ENCODE results near the gene HECTD1.
"Not testable (repeated sequence)": the region's sequence is repeated elsewhere in the genome, so short reads cannot be mapped to it uniquely, and the experiment has no call there.

HECTD1 gene

DNA sequence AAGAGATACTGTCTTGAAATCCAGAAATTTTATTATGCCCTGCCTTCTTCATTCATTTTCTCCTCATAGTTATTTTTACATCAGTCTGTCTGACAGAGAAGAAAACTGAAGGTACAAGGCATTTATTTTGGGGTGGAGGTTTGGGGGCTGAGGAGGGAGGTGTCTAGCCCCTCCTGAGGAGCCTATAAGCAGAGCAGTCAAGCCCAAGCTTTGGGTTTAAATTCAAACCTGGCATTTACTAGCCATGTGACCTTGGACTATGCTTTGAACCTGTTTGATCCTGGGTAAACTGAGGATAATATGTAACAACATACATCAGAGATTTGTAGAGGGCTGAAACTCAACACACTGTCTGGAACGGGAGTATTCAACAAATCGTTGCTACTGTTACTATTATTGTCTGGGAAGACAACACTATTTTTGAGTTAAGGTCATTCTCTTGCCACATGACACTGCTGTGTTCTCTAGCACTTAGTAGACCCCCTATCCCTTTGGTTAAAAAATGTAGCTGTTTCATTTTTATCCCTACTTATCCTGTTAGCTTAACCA lies 115.4 kb downstream of the HECTD1 start:
- no peak for DNase-seq (ENCODE audit: low spot score)

- no peak for DNase-seq (ENCODE audit: low spot score)
Observed at GRCh38 chr14:31090883-31091764, 116.5 kb downstream of the HECTD1 start.

DNA sequence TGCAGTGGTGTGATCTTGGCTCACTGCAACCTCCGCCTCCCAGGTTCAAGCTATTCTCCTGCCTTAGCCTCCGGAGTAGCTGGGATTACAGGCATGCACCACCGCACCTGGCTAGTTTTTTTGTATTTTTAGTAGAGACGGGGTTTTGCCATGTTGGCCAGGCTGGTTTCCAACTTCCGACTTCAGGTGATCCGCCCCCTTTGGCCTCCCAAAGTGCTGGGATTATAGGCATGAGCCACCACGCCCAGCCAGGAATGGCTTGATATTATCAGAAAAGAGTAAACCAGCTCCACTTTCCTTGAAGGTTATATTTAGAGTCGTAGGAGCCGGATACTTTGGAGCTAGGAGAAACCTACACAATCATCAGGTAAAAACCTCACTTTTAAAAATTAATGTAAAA lies 121.1 kb downstream of the HECTD1 start:
- not testable (repeated sequence) for DNase-seq (ENCODE audit: low spot score)

GRCh38 chr14:31085027-31085426 lies 122.6 kb downstream of the HECTD1 start:
- DNase-seq (ENCODE audit: low spot score) = no peak

- peak; percentile 84 for DNase-seq (ENCODE audit: low spot score)
Observed at GRCh38 chr14:31084385-31084784, 123.2 kb downstream of the HECTD1 start.

DNA sequence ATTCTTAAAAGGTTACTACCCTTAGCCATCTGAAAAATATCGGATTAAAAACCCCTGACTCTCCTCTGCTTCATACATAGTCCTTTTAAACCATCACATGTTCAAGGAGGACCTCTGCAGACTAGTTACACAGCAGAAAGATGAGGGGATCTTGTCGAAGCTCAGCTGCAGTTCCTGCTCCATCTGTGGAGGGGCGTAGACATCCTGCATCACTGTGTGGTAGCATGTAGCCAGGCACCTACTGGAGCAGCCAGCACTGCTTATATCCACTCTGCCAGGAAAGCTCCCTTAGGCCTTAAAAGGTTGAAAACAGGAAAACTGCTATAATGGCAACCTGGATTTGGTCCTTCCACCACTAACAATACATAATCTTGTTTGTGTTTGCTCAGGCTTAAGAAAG lies 123.8 kb downstream of the HECTD1 start:
- peak; percentile 26 for DNase-seq (ENCODE audit: low spot score)

DNA sequence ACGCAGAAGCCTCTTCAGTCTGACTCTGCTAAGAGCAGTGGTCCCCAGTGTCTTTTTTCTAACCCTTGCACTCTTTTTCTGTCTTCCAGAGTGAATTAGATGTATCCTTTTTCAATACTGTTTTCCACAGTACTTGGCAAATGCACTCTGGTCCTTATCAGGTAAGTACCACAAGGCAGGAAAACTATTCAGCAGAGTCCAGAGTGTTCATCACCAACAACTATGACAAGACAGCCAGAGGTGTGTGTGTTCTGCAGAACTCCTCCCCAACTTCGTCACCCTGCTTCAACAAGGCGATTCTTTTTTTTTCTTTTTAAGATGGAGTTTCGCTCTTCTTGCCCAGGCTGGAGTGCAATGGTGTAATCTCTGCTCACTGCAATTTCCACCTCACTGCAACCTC lies 127.1 kb downstream of the HECTD1 start:
- no peak for DNase-seq (ENCODE audit: low spot score)

DNA sequence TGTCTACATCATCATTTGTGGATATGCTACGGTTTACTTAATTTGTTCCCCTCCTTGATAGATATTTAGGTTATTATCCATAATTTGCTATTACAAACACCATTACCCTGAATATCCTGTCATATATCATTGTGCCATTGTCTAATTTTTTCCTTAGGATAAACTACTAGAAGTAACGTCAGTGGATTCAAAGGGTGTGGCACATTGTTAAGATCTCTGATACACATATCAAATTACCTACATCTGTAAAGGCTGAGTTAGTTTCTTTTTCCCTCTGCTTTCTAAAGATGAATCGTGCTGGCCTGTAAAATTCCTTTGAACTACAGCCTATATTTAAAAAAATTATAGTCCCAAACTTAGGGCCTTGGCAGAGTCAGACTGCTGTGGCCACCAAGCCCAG lies 127.5 kb downstream of the HECTD1 start:
- DNase-seq (ENCODE audit: low spot score) = no peak

GRCh38 chr14:31078766-31079165 lies 128.8 kb downstream of the HECTD1 start:
- DNase-seq (ENCODE audit: low spot score) = no peak

- no peak for DNase-seq (ENCODE audit: low spot score)
Observed at GRCh38 chr14:31075144-31075543, 132.4 kb downstream of the HECTD1 start.

DNA sequence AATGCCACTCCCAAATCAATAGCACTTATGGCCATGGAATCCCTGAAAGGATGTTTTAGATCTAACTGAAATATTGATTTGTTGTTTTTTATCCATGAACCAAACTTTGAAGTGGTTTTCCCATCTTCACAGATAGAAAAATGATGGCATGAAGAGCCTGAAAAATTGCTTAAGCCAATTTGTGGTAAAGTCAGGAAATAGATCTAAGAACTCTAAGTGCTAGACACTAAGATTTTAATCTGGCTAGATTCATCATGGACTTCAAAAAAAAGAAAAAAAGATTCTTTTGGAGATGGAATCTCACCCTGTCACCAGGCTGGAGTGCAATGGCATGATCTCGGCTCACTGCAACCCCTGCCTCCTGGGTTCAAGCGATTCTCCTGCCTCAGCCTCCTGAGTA lies 136.4 kb downstream of the HECTD1 start:
- no peak for DNase-seq (ENCODE audit: low spot score)

GRCh38 chr14:31070431-31070830 lies 137.2 kb downstream of the HECTD1 start:
- DNase-seq (ENCODE audit: low spot score) = no peak

- DNase-seq (ENCODE audit: low spot score) = no peak
Observed at GRCh38 chr14:31069343-31069742, 138.2 kb downstream of the HECTD1 start.

- DNase-seq (ENCODE audit: low spot score) = no peak
Observed at GRCh38 chr14:31068235-31068634, 139.4 kb downstream of the HECTD1 start.

GRCh38 chr14:31062908-31063307 lies 144.7 kb downstream of the HECTD1 start:
- DNase-seq (ENCODE audit: low spot score) = not testable (repeated sequence)

GRCh38 chr14:31060253-31060875 lies 147.2 kb downstream of the HECTD1 start:
- DNase-seq (ENCODE audit: low spot score) = no peak

- DNase-seq (ENCODE audit: low spot score) = no peak
Observed at GRCh38 chr14:31059152-31059924, 148.3 kb downstream of the HECTD1 start.

GRCh38 chr14:31057701-31058364 lies 149.8 kb downstream of the HECTD1 start:
- no peak for DNase-seq (ENCODE audit: low spot score)

DNA sequence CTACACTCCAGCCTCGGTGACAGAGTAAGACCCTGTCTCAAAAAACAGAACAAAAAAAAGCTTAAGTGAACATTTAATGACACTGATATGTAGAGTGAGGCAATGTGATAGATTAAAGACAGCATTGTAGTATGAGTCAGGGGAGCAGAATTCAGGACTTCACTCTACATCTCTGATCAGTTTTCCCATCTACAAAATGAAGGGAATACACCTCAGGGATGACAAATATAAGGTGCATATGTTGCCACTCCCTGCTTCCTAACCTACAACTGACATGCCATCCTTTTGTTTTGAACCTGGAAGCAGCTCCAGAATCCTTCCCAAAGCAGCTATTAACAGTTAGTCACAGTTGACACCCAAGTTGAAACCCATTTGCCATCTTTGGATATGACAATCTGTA lies 150.6 kb downstream of the HECTD1 start:
- no peak for DNase-seq (ENCODE audit: low spot score)

DNA sequence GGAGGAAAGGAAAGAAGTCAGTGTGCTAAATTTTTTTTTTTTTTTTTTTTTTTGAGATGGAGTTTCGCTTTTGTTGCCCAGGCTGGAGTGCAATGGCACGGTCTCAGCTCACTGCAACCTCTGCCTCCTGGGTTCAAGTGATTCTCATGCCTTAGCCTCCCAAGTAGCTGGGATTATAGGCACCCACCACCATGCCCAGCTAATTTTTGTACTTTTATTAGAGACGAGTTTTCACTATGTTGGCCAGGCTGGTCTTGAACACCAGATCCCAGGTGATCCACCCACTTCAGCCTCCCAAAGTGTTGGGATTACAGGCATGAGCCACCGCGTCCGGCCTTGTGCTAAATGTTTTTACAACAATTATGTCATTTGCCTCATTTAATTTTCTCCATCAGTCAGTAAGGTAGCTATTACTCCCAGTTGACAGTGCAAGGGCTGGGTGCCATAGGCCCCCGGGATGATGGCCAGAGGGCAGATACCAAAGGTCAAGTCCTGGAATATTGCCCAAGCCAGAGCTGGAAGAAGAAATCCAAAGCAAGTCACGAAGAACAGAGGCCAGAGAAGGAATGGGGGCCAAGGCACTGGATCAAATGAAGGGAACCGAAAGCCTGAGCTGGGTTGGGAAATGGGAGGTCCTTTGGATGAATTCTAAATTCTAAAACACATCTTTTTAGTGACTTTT lies 154.5 kb downstream of the HECTD1 start:
- not testable (repeated sequence) for DNase-seq (ENCODE audit: low spot score)

DNA sequence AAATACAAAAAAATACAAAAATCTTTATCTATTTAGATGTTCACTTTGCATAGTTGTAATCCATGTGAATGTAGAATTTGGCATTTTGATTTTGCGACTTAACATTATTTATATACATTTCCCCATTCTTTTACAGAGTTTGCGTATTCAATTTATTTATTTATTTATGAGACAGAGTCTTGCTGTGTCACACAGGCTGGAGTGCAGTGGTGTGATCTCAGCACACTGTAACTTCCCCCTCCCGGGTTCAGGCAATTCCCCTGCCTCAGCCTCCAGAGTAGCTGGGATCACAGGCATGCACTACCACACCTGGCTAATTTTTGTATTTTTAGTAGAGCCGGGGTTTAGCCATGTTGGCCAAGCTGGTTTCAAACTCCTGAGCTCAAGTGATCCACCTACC lies 156.1 kb downstream of the HECTD1 start:
- DNase-seq (ENCODE audit: low spot score) = no peak
